Muscle of arm (tissue), 12 donors: ENCODE results near the gene ORM2. TPM values are rescaled to one million over a fixed set of nuclear protein-coding genes. Genes with fewer than 3 reads are reported as not detected.
"Not testable (repeated sequence)": the region's sequence is repeated elsewhere in the genome, so short reads cannot be mapped to it uniquely, and the experiment has no call there.

Experiments
- DNase-seq: peaks from one replicate; pipeline ENCODE4 v3.0.0-alpha.2; 2013
- polyA plus RNA-seq, 12 donors: library from polyadenylated mRNA; unstranded; fragments of 120-200 nt; gene quantifications; one replicate each; pipeline ENCODE4 v1.2.1, GENCODE V29; 2013; ENCODE audit not compliant: insufficient read length in 12 of 12

Gene ORM2
- polyA plus RNA-seq, 12 donors: 0.73 to 1.0 TPM; not detected in 10

- DNase-seq: no peak
Measured at GRCh38 chr9:114313186-114313585, 16.5 kb upstream of the ORM2 start.

- no peak for DNase-seq
Measured at GRCh38 chr9:114314256-114314867, 15.3 kb upstream of the ORM2 start.

DNA sequence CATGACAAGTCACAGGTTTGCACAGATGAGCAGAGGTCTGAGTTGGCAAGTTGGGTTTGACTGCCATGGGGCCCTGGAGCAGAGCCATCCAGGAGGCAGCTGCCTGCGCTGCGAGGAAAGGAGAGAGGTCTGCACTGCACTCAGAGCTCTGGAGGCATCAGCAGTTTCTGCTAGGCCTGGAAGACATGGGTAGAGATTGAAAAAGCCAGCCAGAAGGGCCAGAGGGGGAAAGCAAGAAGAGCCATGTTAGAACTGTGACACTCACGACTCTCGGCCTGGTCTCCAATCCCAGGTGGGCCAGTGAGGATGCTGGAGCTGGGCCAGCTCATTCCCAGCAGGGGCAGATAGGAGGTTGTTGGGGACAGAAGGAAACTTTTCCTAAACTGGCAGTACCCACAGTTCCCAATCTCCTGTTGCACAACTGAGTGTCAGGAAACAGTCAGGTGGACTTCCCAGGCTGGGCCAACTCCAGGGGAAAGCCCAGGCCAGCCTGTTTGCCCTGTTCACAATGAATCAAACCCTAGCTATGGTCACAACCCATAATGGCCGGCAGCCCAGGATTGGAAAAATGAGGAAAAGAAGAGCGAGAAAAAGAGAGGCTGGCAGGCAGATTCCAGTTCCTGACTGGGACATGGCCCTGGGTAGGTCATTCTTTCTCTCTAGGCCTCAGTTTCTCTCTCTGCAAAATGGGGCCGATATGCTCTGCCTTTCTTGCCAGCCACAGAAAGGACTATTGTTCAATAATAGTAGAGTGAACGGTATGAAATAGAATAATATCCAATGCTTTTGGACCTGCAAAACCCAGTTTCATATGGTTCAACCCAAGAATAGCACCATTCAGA, 14.6 kb upstream of the ORM2 start:
- DNase-seq: no peak

GRCh38 chr9:114315723-114316363, 13.8 kb upstream of the ORM2 start:
- no peak for DNase-seq

- DNase-seq: no peak
Measured at GRCh38 chr9:114316605-114317230, 13.0 kb upstream of the ORM2 start.

DNA sequence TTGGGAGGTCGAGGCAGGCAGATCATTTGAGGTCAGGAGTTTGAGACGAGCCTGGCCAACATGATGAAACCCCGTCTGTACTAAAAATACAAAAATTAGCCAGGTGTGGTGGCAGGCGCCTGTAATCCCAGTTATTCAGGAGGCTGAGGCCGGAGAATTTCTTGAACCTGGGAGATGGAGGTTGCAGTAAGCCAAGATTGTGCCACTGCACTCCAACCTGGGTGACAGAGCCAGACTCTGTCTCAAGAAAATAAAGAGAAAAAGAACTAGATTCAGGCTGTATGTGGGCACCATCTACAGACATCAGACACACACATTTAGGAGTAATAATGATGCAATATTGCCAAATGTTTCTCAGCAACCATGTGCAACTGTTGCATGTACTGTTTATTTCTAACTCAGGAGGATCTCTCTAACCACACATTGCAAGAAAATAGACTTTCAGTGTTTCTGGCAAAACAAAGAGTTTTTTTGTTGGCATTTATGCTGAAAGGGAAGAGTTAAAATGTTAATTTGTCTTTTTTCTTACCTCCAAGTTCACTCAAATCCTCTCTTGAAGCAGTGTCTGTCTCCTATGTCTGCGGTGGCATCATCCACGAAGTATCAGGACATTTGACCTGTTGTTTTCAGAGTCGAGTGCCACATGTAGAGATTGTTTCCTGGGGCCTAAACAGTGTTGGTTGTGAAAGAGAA, 11.9 kb upstream of the ORM2 start:
- no peak for DNase-seq

GRCh38 chr9:114318416-114318815, 11.3 kb upstream of the ORM2 start:
- DNase-seq: no peak

- DNase-seq: no peak
Measured at GRCh38 chr9:114319147-114319546, 10.5 kb upstream of the ORM2 start.

GRCh38 chr9:114320710-114321109, 9.0 kb upstream of the ORM2 start:
- DNase-seq: not testable (repeated sequence)

GRCh38 chr9:114321759-114322158, 7.9 kb upstream of the ORM2 start:
- DNase-seq: no peak

GRCh38 chr9:114322160-114322818, 7.4 kb upstream of the ORM2 start:
- not testable (repeated sequence) for DNase-seq

DNA sequence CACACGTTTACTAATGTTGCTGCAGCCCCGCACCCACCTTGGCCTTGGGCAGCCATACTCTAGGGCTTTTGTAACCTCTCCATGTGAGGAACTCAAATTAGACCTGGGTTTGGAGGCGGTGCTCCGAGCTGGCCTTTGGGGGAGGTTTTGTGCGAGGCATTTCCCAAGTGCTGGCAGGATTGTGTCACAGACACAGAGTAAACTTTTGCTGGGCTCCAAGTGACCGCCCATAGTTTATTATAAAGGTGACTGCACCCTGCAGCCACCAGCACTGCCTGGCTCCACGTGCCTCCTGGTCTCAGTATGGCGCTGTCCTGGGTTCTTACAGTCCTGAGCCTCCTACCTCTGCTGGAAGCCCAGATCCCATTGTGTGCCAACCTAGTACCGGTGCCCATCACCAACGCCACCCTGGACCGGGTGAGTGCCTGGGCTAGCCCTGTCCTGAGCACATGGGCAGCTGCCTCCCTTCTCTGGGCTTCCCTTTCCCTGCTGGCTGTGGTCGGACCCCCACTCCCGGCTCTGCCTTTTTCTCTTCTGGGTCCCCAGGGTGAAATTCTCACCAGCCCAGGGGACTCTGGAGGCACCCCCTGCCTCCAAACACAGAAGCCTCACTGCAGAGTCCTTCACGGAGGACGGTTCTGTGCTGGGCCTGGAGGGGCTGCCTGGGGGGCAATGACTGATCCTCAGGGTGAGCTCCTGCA, 6.7 kb upstream of the ORM2 start, which contains the start of gene ORM1:
TSS of gene ORM1 (plus strand) at position 268 of the 701 bp plus-strand sequence. CDS start at position 304, 36 bp downstream.
- DNase-seq: not testable (repeated sequence)

- DNase-seq: not testable (repeated sequence)
Measured at GRCh38 chr9:114323849-114324248, 5.8 kb upstream of the ORM2 start.

GRCh38 chr9:114324492-114324891, 5.2 kb upstream of the ORM2 start:
- DNase-seq: no peak

DNA sequence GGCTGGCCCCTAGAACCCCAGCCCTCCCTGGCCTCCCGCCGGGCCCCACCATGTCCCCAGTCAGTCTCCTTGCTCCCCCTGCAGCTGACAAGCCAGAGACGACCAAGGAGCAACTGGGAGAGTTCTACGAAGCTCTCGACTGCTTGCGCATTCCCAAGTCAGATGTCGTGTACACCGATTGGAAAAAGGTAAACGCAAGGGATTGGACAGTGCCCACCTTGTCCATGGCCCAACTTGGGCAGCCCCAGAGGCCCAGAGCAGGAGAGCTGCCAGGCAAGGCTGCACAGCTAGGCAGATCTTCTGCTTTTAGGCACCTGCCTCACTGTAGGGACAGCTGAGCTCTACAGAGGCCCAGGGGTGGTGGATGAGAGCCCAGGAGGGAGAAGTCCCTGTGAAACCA, 4.7 kb upstream of the ORM2 start:
- not testable (repeated sequence) for DNase-seq

DNA sequence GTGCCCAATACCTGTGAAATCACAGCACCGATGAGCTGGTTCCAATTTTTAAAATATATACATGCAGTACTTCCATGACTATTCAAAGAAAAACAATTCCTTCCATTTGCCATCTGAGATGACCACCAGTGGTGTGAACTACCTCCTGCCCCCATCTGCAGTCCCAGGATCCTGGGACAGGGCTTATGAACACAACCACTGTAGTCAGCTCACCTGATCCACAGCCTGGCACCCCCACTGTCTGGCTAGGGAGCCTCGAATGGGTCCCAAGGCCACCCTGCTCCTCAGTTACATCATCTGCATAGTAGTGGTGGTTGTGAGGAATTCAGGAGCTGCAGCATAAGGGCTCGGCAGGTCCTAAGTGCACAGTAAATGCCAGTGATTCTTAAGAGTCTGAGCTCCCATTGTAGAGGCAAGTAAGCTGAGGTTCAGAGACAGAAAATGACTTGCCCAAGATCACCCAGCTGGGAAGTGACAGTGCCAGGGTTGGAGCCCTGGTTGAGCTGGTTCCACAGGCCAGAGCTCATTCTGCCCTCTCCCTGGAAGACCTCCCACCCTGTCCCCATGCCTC, 3.9 kb upstream of the ORM2 start:
- DNase-seq: not testable (repeated sequence)

- DNase-seq: no peak
Measured at GRCh38 chr9:114327749-114328148, 1.9 kb upstream of the ORM2 start.

DNA sequence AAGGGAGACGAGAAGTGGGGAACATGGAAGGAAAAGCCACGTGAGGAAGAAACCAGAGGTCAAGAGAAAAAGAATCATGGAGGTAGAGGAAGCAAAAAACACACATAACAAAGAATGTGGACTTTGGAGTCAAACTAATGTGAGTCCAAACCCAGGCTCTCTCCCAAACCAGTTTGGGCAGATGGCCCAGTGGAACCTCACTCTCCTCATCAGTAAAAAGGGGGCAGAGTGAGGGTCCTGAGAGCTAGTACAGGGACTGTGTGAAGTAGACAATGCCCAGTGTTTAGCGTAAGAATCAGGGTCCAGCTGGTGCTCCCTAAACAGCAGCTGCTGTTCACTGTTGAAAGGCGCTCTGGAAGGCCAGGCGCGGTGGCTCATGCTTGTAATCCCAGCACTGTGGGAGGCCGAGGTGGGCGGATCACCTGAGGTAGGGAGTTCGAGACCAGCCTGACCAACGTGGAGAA, 1.3 kb upstream of the ORM2 start:
- DNase-seq: not testable (repeated sequence)

DNA sequence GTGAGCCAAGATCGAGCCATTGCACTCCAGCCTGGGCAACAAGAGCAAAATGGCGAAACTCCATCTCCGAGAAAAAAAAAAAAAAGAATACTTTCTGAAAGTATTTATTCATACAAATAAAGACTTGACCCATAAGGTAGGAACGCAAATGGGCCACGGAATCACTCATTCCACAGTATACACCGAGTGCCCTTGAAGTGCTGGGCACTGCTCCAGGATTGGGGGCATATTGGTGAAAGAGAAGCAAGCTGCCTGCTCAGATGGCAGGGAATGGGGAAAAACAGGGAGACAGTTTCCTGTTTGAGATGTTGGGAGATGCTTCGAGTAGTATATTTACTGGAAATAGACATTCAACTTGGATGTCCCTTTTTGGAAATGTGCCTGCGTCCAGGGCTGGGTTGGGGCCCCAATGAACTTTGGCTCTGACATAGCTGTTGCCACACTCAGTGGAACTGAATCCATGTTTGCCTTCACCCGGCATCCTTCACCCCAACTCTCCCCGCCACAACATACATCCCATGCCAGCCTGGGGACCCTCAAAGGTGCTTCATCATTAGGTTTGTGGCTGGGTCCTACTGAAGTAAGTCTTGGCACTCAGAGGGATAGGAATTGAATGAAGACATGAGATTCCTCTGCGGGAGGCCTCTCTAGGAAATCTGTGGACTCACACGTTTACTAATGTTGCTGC, 588 bp upstream of the ORM2 start:
- not testable (repeated sequence) for DNase-seq
